Activated gamma-delta T cell treated with anti-CD3 and anti-CD28 coated beads, Interleukin-2, amount 50 U/mL, for 16 hours (primary cell): ENCODE results near the gene USPL1.
A peak's percentile ranks its signal among the peaks of the same experiment; 100 is the strongest.

ENCODE experiments used
- DNase-seq: peaks from one replicate; pipeline ENCODE4 v3.0.0-alpha.2; 2020; ENCODE audit warnings: low read depth

The USPL1 gene

DNA sequence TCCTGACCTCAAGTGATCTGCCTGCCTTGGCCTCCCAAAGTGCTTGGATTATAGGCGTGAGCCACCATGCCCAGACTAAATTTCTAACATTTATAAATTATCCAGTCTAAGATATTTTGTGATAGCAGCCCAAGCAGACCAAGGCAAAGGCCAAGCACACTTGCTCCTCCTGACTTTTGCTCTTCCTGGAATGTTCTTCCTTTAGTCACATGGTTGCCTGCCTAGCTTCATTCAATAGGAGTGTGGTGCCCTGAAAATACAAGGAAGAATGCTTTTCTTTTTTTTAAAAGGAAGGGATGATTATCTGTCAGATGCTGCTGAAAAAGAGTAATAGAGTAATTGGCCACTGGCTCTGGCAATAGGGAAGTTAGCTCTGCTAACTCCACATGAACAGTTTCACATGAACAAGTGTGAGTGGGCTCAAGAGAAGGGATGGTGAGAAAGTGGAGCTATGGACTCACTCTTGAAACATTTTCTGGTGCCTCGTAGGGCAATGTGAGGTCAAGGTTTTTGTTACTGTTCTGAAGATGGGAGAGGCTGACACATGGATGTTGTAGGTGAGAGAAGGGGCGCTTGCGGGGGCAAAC, 47.1 kb downstream of the USPL1 start:
- DNase-seq = no peak

DNA sequence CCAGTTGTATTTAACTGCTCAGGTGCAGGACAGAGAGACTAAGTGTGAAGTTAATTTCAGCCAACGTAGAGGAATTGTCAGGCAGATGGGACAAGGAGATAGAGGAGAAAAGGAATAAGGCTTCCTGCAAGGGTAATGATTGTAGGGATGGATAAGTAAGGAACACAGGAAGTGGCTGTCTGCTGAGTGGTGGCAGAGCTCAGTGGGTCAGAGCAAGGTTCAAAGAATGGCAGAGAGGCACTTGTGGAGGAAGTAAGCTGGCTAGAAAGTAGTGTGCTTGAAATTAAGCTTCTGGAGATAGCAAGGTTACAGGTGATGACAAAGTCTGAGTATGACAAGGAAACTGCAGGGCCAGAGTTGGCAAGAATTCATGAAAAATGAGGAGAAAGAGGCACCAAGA, 47.9 kb downstream of the USPL1 start:
- no peak for DNase-seq

DNA sequence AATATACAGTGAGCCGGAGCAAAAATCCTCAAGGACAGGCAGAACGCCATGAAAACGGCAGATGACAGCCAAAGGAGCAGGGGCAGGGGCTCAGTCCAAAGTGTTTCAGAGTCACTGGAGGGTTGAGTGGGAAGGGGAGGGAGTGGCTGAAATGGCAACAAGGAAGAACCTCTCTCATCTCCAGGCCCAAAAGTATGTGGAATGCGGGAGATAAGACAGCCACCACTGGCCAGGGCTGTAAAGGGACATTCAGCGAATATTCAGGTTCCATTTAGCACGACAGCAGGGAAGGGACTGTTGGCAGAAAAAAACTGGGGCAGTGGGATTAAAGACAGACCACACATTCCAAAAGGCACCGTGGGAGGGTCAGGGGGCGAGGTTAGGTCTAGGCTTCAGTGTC, 48.4 kb downstream of the USPL1 start:
- DNase-seq = no peak

DNA sequence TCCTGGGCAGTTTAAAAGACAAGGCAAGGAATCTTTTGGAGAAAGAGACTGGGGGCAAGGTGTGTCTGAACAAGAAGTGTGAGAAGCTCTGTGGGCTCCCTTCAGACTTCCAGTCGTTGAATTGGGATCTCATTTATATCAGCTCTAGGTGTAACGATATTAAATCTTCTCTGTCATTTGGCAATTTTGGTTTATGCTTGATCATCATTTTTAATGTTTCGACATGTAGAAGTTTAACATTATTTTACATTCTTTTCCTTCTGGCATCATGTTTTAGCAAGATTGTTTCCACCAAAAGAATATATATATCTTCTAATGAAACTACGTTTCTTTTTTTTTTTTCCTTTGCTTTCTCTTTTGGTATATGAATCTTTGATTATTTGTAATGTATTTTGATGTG, 49.3 kb downstream of the USPL1 start:
- no peak for DNase-seq

DNA sequence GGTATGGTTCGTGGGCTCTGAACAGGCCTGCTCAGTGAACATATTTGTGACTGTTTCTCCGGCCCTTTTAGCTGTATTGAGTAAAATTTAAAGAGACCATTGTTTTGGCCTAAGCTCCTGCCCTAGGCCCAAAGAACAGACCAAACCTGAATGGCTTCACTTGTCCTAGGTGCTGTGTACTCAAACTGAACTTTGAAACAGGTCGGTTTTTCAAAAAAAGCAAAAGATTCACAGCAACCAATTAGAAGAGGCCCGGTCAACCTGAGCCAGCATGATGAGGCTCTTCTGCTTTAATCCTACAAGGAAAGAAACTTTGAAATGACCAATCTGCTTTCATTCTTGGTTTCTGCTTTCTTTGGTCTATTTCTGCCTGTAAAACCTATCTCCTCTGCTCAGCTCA, 50.6 kb downstream of the USPL1 start:
- no peak for DNase-seq

DNA sequence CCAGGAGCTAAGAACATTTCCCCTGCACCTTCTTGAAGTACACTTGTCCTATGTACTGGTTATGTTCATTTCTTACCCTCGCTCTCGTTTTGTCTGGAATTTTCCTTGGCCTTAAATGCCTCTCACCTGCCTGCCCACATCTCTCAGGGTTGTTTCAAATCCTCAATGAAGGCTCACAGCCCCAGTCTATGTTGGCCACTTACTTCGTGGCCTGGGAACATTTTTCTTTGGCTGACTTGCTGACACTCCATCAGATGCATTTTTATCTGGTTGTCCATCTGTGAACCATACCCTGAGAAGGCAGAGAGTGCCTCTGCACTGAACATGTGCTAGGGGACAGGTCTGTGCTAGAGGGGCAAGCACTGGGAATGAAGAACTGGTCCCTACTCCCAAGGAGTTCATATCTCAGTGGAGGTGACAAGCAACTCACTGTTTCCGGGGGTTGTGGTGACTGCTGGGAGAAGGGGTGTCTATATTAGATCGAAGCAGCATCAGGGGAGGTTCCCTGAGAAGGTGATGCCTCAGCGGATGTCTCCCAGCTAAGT, 53.6 kb downstream of the USPL1 start:
- no peak for DNase-seq

DNA sequence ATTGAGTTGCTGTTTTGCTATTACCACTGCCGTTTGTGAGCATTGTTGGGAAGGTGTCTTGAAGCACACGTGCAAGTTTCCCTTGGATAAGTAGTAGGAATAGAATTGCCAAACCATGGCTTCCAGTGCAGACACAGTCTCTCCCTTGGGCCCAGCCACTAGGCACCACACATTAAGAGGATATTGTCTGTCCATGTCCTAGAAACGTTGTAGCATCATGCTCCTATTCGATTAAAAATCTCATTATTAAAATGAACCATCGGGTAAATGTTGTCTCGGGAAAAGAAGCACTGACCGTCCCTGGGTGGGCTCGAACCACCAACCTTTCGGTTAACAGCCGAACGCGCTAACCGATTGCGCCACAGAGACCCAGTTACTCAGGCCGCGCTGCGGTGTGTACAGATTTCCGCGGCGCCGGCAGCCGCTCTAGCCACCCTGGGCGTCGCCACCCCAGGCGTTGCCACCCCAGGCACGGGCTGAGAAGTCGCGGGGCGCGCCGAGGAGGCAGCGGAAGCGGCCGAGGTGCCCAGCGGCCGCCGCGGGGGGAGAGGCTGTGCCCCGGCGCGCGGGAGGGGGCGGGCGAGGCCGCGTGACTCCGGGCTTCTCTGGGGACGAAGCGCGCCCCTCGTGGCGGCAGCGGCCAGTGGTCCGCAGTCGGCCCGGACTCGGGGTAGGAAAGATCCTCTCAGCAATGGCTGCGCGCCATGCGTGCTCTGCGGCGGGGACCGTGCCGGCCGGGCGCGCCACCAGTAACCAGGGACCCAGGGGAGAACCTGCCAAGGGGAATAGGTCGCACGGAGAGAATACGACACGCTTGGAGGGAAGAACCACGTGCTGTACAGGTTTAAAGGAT, 56.2 kb downstream of the USPL1 start:
- DNase-seq = peak; percentile 86

DNA sequence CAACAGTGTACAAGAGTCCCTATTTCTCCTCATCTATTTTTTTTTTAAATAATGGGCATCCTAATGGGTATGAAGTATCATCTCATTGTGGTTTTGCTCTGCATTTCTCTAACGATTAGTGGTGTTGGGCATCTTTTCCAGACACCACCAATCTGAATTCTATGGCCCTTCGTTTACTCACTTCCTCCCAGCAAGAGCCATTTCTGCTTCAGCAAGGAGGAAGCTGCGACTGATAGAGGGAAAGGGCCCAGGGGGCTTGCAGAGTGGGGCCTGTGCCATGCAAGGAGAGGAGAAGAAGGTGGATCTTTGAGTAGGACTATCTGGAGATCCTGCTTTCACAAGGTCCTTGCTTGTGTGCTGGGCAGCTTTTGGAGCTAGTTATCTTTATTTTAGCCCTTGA, 58.0 kb downstream of the USPL1 start:
- no peak for DNase-seq

DNA sequence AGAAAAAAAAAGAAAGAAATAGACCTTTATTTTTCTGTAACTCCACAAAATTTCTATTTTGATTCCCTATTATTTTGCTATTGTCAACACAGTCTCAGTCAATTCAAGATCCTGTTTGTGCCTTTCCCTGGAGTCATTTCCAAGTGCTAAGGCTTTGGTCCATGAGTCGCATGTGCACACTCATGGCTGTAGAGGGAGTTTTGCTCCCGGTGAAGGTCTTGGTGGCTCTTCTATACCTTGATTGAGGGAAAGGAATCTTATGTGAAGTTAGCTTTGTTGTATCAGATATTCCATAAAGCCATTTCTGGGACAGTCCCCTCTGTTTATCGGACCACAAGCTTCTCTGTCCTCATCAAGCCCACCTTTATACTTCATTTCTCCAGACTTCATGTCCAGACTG, 59.0 kb downstream of the USPL1 start:
- DNase-seq = no peak

DNA sequence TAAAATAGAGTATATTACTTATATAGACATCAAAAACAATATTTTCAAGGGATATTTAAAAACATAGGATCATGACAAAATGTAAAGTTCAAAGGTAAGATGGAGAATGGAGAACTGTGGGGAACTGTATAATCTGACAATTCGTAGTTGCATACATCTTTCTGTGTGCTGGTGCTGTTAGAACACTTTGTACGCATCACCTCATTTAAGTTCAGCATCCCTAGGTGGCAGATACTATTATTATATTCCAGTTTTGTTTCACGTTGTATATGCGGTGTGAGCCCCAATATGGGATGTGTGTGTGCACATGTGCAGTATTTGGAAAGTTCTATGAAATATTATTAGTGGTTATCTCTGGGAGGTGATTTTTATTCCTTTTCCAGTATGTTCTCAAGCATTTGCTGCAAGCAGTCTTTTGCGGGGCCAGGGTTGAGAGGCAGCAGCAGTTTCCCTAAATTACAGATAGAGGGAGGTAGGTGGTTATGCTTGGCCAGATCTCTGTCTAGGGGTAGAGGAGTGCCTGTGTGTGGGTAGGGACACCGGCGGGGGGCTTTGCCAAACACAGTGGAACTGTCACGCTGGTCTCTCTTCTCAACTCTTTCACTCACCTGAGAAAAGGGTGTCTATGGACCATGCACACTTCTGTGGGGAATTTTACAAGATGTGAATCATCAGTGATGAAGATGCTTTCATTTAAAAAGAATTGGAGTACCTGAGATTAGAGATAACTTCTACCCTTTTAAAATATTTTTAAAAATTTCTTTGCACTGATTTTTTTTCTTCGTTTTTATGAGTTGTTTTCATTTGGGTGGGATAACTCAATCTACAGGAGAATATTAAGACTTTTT, 62.0 kb downstream of the USPL1 start:
- peak; percentile 12 for DNase-seq

DNA sequence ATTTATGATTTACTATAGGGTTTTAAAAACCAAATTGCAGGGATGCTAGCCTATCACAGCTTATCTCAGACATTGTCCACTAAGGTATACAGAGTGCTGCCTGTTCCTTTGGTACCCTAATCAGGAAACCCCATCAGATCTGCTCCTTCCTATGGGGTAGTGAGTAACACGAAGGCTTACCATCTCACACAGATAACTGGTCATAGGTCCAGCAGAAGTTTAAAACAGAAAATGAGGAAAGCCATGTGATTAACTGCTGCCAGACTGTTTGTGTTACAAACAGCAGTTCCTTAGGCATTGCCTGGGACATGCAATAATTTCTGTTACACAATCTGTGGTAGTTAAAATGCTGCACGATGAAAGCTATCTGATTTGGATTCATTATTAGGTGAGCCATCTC, 64.1 kb downstream of the USPL1 start:
- no peak for DNase-seq

DNA sequence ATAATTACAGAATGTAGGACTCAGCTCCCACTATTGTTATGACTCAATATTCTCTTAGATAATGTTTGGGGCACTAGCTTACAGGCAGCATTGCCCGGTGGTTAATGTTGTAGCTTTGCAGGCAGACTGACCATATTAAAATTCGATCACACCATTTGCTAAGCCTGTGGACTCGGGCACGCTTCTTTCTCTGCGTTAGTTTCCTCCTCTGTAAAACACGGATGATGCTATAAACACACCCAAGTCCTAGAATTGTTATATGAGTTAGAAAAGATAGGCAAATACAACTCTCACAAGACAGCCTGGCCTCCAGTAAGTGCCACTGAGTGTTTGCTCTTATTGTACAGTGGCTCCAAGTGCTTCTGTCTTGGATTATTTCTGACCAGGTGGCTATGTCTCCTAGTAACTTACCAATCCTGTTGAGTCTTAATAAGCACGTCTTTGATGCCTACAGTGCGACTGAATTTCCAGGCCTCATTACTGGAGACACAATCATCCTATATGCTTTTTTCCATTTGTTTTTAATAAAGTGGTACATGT, 67.7 kb downstream of the USPL1 start:
- DNase-seq = no peak

DNA sequence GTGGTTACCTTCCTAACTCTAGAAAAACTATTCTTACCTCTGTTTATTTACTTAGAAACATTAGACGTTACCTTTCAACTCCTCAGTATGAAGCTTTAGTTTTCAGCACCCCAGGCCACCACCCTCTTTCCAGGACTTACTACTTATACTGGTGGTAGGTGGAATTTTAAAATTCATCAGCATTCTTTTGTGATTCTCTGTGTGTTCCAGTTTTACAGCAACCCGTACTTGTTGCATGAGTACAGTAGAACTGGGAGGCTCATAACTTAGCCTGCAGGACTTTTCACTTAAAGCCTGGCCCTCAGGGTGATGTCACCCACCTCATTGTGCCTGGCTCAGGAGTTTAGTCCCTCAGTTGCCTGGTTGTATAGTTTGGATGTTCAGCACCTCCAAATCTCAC, 68.3 kb downstream of the USPL1 start:
- no peak for DNase-seq

DNA sequence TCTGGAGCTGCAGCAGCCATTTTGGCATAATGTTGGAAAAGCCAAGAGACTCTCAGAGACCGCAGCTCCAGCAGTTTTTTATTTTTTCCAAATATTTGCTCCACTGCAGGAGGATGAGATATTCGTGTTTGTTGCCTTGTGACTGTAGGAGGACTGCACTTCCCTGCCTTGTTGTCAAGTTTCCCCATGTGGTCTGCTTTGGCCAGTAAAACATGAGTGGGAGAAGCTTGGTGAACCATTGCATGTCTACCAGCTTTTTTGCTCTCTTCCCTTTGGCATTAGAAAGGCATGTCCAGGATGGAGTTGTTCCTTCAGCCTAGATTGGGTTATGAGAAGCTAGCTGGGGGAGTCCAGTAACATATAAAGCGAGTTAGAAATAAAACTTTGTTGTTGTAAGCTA, 69.9 kb downstream of the USPL1 start:
- no peak for DNase-seq

DNA sequence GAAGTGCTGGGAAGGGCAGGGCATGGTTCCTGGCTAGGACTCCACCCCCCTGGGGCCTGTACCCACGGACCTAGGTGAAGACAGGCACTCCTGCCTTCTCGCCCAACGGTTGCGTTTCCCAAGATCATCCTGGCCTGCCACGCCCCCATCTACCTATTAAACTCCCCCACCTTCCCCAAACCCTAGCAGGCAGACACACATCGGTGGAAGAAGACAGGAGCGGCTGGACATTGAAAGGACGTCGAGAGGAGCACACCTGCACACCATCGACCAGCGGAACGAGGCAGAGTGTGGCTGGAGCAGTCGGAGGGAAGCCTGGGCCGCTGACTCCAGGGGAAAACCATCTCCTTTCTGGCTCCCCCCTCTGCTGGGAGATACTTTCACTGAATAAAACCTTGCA, 72.0 kb downstream of the USPL1 start:
- DNase-seq = no peak

DNA sequence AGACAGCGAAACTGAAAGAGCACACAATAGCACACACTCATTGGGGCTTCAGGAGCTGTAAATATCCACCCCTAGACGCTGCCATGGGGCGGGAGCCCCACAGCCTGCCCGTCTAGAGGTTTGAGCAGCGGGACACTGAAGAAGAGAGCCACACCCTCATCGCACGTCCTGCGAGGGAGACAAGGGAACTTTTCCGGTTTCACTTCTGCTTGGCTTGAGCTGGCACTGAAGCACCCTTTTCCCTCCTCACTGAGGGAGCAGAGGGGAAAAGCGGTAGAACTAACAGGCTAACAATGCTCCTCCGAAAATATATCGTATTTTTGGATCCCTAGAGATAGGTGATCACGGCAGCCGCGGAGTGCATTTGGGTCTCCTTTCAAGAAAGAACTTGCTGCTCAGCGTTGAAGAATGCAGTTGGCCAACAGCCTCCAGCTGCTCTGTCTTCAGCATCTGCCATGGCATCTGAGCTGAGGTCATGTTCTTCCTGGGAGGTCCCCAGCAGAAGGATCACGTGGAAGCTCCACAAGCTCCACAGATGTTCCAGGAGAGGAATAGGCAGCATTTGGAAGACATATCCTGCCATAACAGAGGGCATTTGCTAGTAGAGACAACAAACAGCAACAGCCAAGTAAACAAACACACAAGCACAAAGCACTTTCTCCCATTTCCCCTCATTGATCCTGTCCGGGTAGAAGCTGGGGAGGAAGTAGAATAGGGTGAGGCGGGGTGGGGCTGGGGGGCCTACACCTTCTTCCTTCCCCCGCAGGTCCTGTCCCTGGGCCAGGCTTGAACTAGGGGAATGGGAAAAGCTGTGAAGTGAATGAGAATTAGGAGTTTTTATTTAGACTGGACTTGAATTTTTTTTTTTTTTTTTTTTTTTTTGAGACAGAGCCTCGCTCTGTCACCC, 72.8 kb downstream of the USPL1 start:
- DNase-seq = no peak

DNA sequence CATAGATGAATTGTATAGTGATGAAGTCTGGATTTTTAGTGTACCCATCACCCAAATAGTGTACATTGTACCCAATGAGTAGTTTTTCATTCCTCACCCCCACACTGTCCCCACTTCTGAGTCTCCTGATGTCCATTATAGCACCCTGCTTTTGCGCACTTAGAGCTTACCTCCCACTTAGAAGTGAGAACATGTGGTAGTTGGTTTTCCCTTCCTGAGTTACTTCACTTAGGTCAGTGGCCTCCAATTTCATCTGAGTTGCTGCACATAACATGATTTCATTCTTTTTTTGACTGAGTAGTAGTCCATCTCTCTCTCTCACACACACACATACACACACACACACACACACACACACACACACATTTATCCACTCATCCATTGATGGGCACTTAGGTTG, 74.4 kb downstream of the USPL1 start:
- DNase-seq = no peak

DNA sequence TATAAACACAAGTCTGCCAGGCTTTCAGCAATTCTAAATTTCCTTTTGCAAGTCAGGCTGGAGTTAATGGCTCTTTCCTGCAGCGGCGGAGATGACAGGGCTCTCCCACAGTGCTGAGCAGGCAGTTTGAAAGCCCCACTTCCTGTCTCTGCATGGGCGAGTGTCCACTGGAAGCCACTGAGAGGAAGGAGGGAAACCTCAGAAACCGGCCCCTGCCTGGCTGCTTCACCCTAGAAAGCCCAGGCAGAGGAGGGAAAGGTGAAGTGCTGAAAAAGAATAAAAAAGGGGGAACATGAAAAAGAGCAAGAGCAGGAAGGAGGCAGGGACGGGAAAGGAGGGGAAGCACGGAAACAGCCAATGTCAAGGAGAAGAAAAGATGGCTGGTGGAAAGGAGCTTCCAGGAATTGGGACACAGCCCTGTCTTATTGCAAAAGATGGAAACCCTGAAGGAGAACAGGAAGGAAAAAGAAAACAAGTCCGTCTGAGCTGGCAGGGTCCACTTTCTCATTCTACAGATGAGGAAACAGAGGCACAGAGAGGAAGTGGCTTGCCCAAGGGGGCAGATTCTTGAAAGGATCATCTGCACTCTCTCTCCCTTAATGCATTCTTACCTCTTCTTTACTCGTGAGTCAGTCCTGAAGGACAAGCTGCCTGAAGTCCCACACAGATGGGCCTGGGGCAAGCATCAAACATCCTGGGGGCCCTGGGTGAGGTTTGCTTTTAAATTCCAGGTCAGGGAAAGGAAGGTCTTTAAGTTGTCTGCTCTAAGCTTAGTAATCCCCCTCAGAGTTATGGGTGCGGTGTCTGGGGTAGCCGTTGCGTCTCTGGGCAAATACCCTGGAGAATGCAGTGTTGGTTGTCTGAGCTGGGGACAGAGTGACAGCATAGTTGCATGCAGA, 78.8 kb downstream of the USPL1 start:
- DNase-seq = no peak

DNA sequence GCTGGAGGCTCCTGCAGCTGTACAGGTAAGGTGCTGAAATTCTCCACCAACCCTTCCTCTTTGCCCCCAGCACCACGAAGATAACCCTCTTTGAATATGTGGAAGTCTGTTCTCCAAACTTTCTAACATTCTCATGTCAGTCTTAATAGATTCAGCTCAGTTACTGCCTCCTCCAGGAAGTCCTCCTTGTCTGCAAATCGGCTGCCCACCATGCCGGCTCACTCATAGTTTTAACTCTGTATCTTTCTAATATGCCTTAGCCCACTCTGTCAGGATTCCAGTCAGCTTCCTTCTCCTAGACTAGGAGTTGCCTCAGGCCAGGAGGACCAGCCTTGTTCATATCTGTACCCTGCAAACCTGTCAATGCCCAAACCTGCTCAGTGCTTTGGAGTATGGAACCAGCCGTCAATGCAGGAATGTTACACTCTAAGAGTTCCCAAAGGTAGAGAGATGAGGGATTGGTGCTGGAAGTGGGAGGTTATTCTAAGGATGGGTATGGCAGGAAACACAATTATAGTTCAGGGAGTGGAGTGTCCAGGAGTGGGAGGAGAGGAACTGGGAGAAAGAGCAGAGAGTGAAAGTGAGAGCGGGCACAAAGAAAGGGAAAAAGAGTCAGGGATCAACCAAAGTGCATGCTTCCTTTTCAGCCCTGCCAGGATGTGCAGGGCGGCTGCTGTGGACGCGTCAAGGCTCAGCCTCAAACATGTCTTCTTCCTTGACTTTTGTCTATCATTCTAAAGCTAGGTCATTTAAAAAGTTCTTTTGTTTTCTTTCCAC, 79.6 kb downstream of the USPL1 start:
- DNase-seq = no peak

DNA sequence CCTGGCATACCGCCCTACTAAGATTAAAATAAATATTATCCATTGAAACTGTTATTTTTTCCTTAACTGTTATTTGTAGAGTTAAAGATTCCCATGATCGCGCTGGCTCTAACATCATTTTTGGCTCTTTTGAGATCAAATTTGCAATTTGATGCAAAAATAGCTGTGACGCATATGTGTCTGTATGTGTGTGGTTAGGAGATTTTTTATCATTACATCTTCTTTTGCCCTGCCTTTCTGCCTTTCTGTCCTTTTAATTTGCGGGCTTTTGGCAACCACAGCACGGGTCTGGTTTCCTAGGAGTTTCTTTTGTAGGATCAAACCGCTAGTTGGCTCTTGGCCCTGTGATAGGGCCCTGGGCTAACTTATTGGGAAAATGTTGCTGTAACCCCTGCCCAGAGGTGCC, 80.3 kb downstream of the USPL1 start:
- no peak for DNase-seq
